GM12874 (cell line): ENCODE measurements around the gene THSD7A.

ENCODE experiments used
- TF ChIP-seq, protein P1 (sequence below): IDR thresholded peaks from 2 replicates; pipeline ENCODE4 v1.5.1; 2011; ENCODE audit warnings: low read depth, mild to moderate bottlenecking, control low read depth, low read length, moderate library complexity; ENCODE audit not compliant: insufficient read depth

Gene THSD7A

DNA sequence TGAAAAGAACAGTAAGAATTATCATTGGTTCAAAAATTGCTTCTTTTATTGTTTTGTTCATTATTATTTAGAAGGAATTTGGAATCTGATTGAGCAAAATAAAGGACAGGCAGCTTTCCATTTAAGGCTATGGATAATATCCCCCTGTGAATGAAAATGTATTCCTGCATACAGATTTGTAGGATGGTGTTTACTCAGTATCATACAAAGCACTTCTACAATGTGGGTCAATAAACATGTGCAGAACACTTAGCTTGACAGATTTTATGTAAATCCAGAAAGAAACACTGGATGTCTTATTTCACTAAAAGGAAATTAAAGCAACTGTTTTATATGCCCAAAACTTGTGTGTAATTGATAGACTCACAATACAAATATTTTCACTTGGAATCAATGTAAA is 189.7 kb downstream of the THSD7A start:
- TF ChIP-seq, protein P1, sequence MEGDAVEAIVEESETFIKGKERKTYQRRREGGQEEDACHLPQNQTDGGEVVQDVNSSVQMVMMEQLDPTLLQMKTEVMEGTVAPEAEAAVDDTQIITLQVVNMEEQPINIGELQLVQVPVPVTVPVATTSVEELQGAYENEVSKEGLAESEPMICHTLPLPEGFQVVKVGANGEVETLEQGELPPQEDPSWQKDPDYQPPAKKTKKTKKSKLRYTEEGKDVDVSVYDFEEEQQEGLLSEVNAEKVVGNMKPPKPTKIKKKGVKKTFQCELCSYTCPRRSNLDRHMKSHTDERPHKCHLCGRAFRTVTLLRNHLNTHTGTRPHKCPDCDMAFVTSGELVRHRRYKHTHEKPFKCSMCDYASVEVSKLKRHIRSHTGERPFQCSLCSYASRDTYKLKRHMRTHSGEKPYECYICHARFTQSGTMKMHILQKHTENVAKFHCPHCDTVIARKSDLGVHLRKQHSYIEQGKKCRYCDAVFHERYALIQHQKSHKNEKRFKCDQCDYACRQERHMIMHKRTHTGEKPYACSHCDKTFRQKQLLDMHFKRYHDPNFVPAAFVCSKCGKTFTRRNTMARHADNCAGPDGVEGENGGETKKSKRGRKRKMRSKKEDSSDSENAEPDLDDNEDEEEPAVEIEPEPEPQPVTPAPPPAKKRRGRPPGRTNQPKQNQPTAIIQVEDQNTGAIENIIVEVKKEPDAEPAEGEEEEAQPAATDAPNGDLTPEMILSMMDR = no peak

DNA sequence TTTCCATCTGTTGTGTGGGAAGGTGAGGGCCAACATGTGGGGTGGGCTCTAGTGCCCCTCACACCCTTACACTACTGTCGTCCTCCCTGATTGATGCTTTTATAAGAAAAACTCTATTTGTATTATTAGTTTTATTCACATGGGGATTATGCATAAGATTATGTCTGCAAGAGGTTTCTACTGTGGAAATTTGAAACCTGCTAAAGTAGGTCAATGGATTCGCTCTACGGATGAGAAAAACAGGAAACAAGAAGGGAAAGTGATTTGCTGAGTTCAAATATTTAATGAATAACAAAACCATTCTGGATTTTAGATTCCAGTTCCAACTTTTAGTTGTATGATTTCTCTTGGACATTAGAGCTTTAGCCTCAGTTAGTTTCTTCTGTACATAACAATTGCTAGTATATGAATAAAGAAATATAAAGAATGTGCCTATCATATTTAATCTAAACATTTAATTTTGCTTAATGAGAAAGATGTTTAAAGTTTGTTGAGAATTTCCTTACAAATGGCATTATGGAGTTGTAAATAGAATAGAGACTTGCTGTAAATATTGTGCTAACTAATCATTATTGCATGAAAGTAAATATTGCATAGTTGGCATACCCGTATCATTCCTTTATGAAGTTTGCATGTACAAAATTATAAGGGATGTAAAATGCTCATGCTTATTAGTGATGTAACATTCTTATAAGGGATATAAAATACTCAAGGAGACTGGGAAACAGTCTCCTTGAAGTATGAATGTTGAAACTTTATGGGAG is 193.8 kb downstream of the THSD7A start:
- TF ChIP-seq, protein P1 = no peak

DNA sequence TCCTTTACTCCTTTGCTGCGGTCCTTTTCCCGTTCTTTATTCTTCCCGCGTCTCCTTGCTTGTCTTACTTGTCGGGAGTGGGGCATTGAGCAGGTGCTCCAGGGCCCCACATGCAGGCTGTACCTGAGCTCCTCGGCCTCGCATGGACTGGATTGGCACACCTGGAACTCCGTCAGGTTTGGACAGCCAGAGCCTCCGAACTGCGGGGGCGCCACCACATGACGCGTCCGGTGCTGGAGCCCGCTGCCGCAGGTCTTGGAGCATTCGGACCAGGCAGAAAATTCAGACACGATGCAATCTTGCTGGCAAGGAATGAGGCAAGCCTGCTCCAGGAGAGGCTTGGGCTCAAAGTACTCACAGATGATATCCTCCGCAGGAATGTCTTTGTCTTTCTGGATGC is 195.7 kb downstream of the THSD7A start:
- TF ChIP-seq, protein P1 = no peak

DNA sequence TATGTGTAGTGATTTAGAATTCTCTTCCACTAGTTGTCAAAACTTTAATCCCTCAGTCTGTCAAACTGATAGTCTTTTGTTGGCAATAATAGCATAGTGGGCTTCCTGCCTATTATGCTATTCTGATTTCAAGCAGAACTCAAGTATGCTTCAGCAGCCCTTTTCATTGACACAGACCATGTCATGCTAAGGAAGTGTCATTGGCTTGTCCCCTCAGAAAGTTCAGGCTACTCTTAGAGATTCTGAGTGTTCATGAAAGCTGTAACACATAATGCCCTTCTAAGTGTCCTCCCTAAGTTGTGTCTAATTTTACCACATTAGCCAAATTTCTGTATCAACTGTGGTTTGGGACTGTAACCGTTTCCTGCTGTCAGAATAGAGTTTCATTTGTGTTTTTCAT is 198.7 kb downstream of the THSD7A start:
- TF ChIP-seq, protein P1 = no peak

DNA sequence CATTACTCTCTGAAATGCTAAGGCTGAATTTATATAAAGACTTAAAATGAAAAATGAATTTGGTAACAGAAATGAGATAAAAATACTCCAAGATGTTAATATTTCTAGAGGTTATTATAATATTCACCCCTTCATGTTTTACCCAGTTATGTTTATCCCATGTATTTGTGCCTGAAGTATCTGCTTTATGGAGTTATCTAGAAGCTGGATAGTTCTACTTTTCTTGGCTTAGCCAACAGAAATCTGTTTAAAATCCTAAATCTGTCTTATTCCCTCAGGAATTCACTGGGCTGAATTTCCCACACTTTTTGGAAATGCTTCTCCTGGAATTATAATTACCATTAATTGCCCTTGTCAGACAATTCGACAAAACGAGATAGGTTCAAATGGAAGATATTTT is 201.6 kb downstream of the THSD7A start:
- TF ChIP-seq, protein P1 = no peak

DNA sequence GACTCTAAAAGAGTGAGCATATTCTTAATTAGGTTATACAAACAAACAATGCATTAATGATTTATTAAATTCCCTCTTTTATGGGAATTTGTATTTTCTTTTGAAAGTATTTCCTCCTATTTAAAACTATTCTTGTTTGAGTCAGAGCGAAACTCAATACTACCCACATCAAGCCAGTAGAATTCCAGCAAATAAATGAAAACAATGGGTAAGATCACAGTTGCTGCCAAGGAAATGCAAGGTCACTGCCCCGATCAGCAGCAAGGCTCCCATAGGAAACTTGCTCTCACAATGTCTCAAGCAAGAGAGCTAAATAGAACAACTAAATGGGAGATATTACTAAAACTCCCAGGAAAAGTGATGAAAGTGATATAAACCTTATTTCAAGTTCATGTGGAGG is 206.3 kb downstream of the THSD7A start:
- TF ChIP-seq, protein P1 = no peak

DNA sequence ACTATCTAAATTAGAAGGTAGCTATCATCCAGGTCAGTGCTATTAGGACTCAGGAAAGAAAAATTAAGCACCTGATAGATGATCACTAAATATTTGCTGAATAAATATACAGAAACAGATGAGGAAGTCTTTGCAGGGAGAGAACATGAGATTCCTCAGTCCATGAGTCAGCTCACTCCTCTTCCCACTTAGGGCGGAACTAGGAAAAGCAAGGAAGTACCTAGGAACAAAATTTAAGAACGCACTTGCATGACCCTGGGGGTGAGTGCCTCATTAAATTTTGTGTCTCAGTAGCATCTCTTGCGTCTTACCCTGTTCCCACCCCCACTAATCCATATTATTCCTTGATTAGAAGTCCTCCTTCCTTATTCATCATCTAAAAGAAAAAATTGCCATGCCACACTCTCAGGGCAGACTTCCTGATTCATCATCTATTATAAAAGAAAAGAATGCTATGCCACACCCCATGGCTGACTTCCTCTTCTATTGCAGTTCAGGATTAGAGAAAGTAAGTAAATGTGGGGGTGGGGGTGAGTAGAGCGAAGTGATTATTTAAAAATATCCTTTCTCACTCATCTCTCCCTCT is 208.8 kb downstream of the THSD7A start:
- TF ChIP-seq, protein P1 = no peak
